HCT116 (cell line): ENCODE data around the gene PTPRC. TPM values are rescaled to one million over a fixed set of nuclear protein-coding genes. Genes with fewer than 3 reads are reported as not detected.

Source experiments
- ATAC-seq: fragments of 200-7000 bp; cut with Tn5 transposase; 2 replicates; pipeline ENCODE4 v1.9.1; 2020; ENCODE audit warnings: mild to moderate bottlenecking, moderate library complexity
- BruUV-seq: library from RNA; stranded (reverse); fragments of 400-500 nt; replicated peaks from 2 replicates; lab custom pipeline; 2021; lab: Mats Ljungman, UMichigan
- CTCF ChIA-PET: fragments of 300-600 bp; sonication (Branson Sonifier 250); formaldehyde crosslinking; loops from one replicate; lab custom pipeline; 2021; ENCODE audit warnings: antibody characterized with exemption; lab: Charles Lee
- POLR2A ChIA-PET: fragments of 300-600, 350-600 bp; sonication (Branson Sonifier 250); formaldehyde crosslinking; loops from one replicate; lab custom pipeline; 2021; ENCODE audit warnings: antibody characterized with exemption; lab: Charles Lee
- RAD21 ChIA-PET, 2 experiments: fragments of 300-600 bp; sonication (Branson Sonifier 250); formaldehyde crosslinking; loops; one replicate each; lab custom pipeline; 2023; ENCODE audit warnings: low total read pairs in 2 of 2; ENCODE audit not compliant: uncharacterized antibody in 2 of 2, unreplicated experiment in 2 of 2, low non-redundant PET in 1 of 2; lab: Charles Lee
- DNase-seq: peaks from one replicate; pipeline ENCODE4 v3.0.0-alpha.2; 2010; ENCODE audit warnings: low read depth, low spot score
- H2AFZ ChIP-seq: fragments of 200-600 bp; shearing (Covaris generic), sonication (generic); 2 replicates; pipeline ENCODE4 v1.6.1; 2017; ENCODE audit warnings: low read depth, mixed run types, mixed read lengths, antibody characterized with exemption, low read length; ENCODE audit not compliant: poor library complexity, severe bottlenecking
- H3K27ac ChIP-seq: 2 replicates; pipeline ENCODE4 v1.5.1; 2012; ENCODE audit warnings: low read depth, low read length
- H3K27me3 ChIP-seq: fragments of 200-600 bp; sonication (generic); 2 replicates; pipeline ENCODE4 v1.6.1; 2016; ENCODE audit warnings: mixed run types, low read length, mixed read lengths; ENCODE audit not compliant: insufficient read depth
- H3K36me3 ChIP-seq, 2 experiments: fragments of 200-500 bp in 1 of 2; fragments of 200-600 bp in 1 of 2; sonication (Bioruptor generic) in 1 of 2; sonication (generic) in 1 of 2; 2 replicates each; pipeline versions ENCODE4 v1.5.1 to v1.6.1; 2014 to 2016; ENCODE audit warnings: low read length in 2 of 2, inconsistent platforms in 1 of 2, mixed read lengths in 1 of 2, mixed run types in 1 of 2; ENCODE audit not compliant: insufficient read depth in 2 of 2, control insufficient read depth in 1 of 2
- H3K4me1 ChIP-seq, 2 experiments: fragments of 200-600 bp in 1 of 2; sonication (generic) in 1 of 2; 2 replicates each; pipeline versions ENCODE4 v1.5.1 to v1.6.1; 2012 to 2017; ENCODE audit warnings: low read length in 2 of 2, inconsistent platforms in 1 of 2, mild to moderate bottlenecking in 1 of 2, mixed read lengths in 1 of 2, mixed run types in 1 of 2, moderate library complexity in 1 of 2; ENCODE audit not compliant: insufficient read depth in 2 of 2, control insufficient read depth in 1 of 2
- H3K4me2 ChIP-seq: fragments of 200-600 bp; sonication (generic); 2 replicates; pipeline ENCODE4 v1.6.1; 2017; ENCODE audit warnings: mixed run types, low read length, mixed read lengths
- H3K4me3 ChIP-seq, 2 experiments: fragments of 200-600 bp in 1 of 2; sonication (generic) in 1 of 2; replicated peaks in 1 of 2; 2 replicates each; pipeline ENCODE4 v1.5.1; 2011 to 2016; ENCODE audit warnings: low read length in 2 of 2, control low read depth in 1 of 2, low read depth in 1 of 2, mild to moderate bottlenecking in 1 of 2, mixed read lengths in 1 of 2, mixed run types in 1 of 2
- H3K79me2 ChIP-seq: fragments of 200-600 bp; sonication (generic); 2 replicates; pipeline ENCODE4 v1.6.1; 2017; ENCODE audit warnings: mild to moderate bottlenecking, mixed run types, low read length, moderate library complexity, mixed read lengths; ENCODE audit not compliant: insufficient read depth
- H3K9ac ChIP-seq: fragments of 200-600 bp; sonication (generic); 2 replicates; pipeline ENCODE4 v1.6.1; 2016; ENCODE audit warnings: low read length, mixed read lengths
- H3K9me2 ChIP-seq: fragments of 200-600 bp; sonication (generic), shearing (Covaris generic); 2 replicates; pipeline ENCODE4 v1.6.1; 2017; ENCODE audit warnings: mixed run types, mild to moderate bottlenecking, moderate library complexity; ENCODE audit not compliant: insufficient read depth
- H3K9me3 ChIP-seq, 2 experiments: fragments of 200-500 bp in 1 of 2; fragments of 200-600 bp in 1 of 2; sonication (Bioruptor generic) in 1 of 2; sonication (generic) in 1 of 2; 2 replicates each; pipeline ENCODE4 v1.6.1; 2014 to 2017; ENCODE audit warnings: low read length in 2 of 2, mixed read lengths in 2 of 2, inconsistent platforms in 1 of 2, low read depth in 1 of 2, mild to moderate bottlenecking in 1 of 2, mixed run types in 1 of 2, moderate library complexity in 1 of 2; ENCODE audit not compliant: control insufficient read depth in 1 of 2, insufficient read depth in 1 of 2
- H4K20me1 ChIP-seq: fragments of 200-600 bp; sonication (generic), shearing (Covaris generic); 2 replicates; pipeline ENCODE4 v1.6.1; 2017; ENCODE audit warnings: mixed run types, mild to moderate bottlenecking, moderate library complexity; ENCODE audit not compliant: insufficient read depth
- CTCF ChIP-seq, 3 experiments: fragments of 200-600 bp in 1 of 3; sonication (generic) in 1 of 3; IDR thresholded peaks in 2 of 3; conservative IDR thresholded peaks in 1 of 3; 2 replicates each; pipeline ENCODE4 v1.5.1; 2012 to 2017; ENCODE audit warnings: low read depth in 2 of 3, low read length in 2 of 3, antibody characterized with exemption in 1 of 3, borderline replicate concordance in 1 of 3, control low read depth in 1 of 3, mild to moderate bottlenecking in 1 of 3, mixed read lengths in 1 of 3, mixed run types in 1 of 3, moderate library complexity in 1 of 3; ENCODE audit not compliant: insufficient read depth in 1 of 3
- EZH2 ChIP-seq: fragments of 200-600 bp; sonication (generic); IDR thresholded peaks from 2 replicates; pipeline ENCODE4 v1.6.1; 2017; ENCODE audit warnings: antibody characterized with exemption, mixed run types
- FOSL1 ChIP-seq: IDR thresholded peaks from 2 replicates; pipeline ENCODE4 v1.6.1; 2012; ENCODE audit warnings: low read depth
- JUND ChIP-seq: IDR thresholded peaks from 2 replicates; pipeline ENCODE4 v1.6.1; 2012
- RAD21 ChIP-seq: IDR thresholded peaks from 2 replicates; pipeline ENCODE4 v1.6.1; 2012; ENCODE audit warnings: low read depth, mild to moderate bottlenecking
- SRF ChIP-seq: IDR thresholded peaks from 2 replicates; pipeline ENCODE4 v1.6.1; 2012; ENCODE audit warnings: low read depth
- TCF7L2 ChIP-seq: IDR thresholded peaks from 2 replicates; pipeline ENCODE4 v1.7.0; 2011; ENCODE audit warnings: borderline replicate concordance, inconsistent platforms; ENCODE audit not compliant: insufficient read depth, insufficient read length; ENCODE audit errors: extremely low read depth
- YY1 ChIP-seq: IDR thresholded peaks from 2 replicates; pipeline ENCODE4 v1.6.1; 2011; ENCODE audit warnings: low read length, low read depth, moderate library complexity, mild to moderate bottlenecking; ENCODE audit not compliant: insufficient replicate concordance; ENCODE audit errors: extremely low read depth
- ZBTB33 ChIP-seq: IDR thresholded peaks from 2 replicates; pipeline ENCODE4 v1.6.1; 2011; ENCODE audit warnings: mild to moderate bottlenecking, low read length, moderate library complexity; ENCODE audit not compliant: insufficient replicate concordance; ENCODE audit errors: extremely low read depth
- ZNF274 ChIP-seq: fragments of 200-500 bp; sonication (Bioruptor generic); IDR thresholded peaks from 2 replicates; pipeline ENCODE4 v1.6.1; 2014; ENCODE audit warnings: mild to moderate bottlenecking, low read depth, low read length, inconsistent platforms
- intact Hi-C: fragments of 100-400 bp; cut with micrococcal nuclease; formaldehyde crosslinking; loops from 2 replicates; pipeline ENCODE4 v1.10.0; 2022
- total RNA-seq: library from RNA; stranded (reverse); gene quantifications from one replicate; pipeline ENCODE4 v1.2.1, GENCODE V29; 2021; ENCODE audit not compliant: unreplicated experiment

PTPRC gene
- total RNA-seq, 1 experiment from 2014 or later: 1.2 TPM

DNA sequence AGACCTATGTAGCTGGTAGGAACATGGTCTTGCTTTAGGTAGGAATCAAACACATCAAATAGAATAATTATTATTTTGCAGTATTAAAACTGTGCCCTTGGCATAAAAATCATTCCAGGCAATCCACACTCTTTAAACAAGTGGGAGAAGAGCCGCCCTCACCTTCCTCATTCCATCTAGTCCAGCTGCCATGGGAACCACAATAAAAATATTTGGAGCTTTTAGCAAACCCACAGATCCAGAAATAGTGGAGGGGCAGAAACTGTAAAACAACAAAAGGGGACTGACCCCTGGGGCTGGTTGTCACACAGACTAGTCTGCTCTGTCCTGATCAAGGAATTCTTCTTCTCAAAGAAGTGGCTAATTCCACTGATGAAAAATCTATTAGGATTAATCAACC lies 61.6 kb downstream of the PTPRC start:
- DNase-seq: no peak
- CTCF ChIA-PET: interaction anchor here (1.1 to 3.4 kb wide), 2 partner anchors 14 to 763 kb away, joined by 3 to 9 read pairs; no protein-coding TSS in a partner anchor
- H3K27ac ChIP-seq: no peak overlapping the region

DNA sequence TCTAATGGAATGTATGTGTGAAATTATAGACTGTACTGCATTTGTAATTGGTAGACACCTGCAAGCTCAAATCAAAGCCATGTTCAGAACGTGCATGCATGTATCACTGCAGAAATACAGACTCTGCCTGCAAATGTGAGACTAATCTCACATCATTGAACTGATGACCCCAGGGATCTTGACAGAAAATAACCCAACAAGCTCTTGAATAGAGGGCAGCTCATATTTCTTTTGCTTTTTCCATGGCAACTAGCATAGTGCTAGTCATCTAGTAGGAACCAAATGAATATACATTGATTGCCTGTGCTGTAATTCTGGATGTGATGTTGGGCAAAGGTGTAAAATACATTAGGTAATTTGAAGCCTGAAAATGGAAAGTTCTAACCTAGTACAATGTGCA lies 62.4 kb downstream of the PTPRC start:
- intact Hi-C loops: no loop called here
- H3K4me1 ChIP-seq: peaks cover 0 to 8% of the 10 kb centered on the region in 2 experiments; a peak in 1 of 4 replicates
- no peak overlapping the region for H3K4me2 ChIP-seq
- RAD21 ChIA-PET: no interaction called here
- POLR2A ChIA-PET: no interaction called here
- no peaks in the 10 kb centered on the region for H4K20me1 ChIP-seq
- no peak overlapping the region for H2AFZ ChIP-seq
- no peaks in the 10 kb centered on the region for H3K9me2 ChIP-seq
- no peaks in the 10 kb centered on the region for H3K79me2 ChIP-seq
- no peak overlapping the region for H3K4me3 ChIP-seq
- H3K27ac ChIP-seq: no peak overlapping the region
- TF ChIP-seq JUND (no peak), ZNF274 (no peak), RAD21 (no peak), CTCF (IDR thresholded peaks at IDR 0.05 in 2 of 3, conservative IDR thresholded peaks at IDR 0.05 in 1 of 3; ENCODE audit: borderline replicate concordance in 1 of 3, insufficient read depth in 1 of 3, low read depth in 2 of 3, low read length in 2 of 3) (no peak), SRF (no peak), YY1 (no peak), ZBTB33 (no peak)
- H3K9me3 ChIP-seq: no peaks in the 10 kb centered on the region
- DNase-seq (no peak), ATAC-seq (no peak)
- H3K36me3 ChIP-seq: no peaks in the 10 kb centered on the region
- no TSS peak for BruUV-seq
- no peaks in the 10 kb centered on the region for H3K27me3 ChIP-seq
- no peak overlapping the region for H3K9ac ChIP-seq
- CTCF ChIA-PET: interaction anchor here (1.1 to 3.4 kb wide), 2 partner anchors 15 to 20 kb away, joined by 3 to 9 read pairs; no protein-coding TSS in a partner anchor

More for the DNA sequence above, 61.6 kb downstream of the PTPRC start:
- no peaks in the 10 kb centered on the region for H3K79me2 ChIP-seq
- no TSS peak for BruUV-seq
- no peaks in the 10 kb centered on the region for H3K27me3 ChIP-seq
- H3K36me3 ChIP-seq: no peaks in the 10 kb centered on the region
- H3K9ac ChIP-seq: no peak overlapping the region
- POLR2A ChIA-PET: no interaction called here
- RAD21 ChIA-PET: no interaction called here
- no peak for TF ChIP-seq FOSL1
- no peak for TF ChIP-seq TCF7L2
- TF ChIP-seq CTCF (IDR thresholded peaks at IDR 0.05 in 2 of 3, conservative IDR thresholded peaks at IDR 0.05 in 1 of 3; ENCODE audit: borderline replicate concordance in 1 of 3, insufficient read depth in 1 of 3, low read depth in 2 of 3, low read length in 2 of 3): no peak
- no peak for TF ChIP-seq RAD21
- TF ChIP-seq EZH2: no peak
- intact Hi-C loops: no loop called here
- no peak overlapping the region for H3K4me3 ChIP-seq
- no peak overlapping the region for H3K4me2 ChIP-seq
- H3K4me1 ChIP-seq: peaks cover 0 to 8% of the 10 kb centered on the region in 2 experiments; a peak in 1 of 4 replicates
- no peaks in the 10 kb centered on the region for H3K9me3 ChIP-seq
- H4K20me1 ChIP-seq: no peaks in the 10 kb centered on the region
- ATAC-seq: no peak
- H3K9me2 ChIP-seq: no peaks in the 10 kb centered on the region
- H2AFZ ChIP-seq: no peak overlapping the region
